ENCODE results near the gene SLC2A10.

The SLC2A10 gene

GRCh38 chr20:46742669-46743045 is 33.2 kb downstream of the SLC2A10 start (continued):
- no peak for TF ChIP-seq ZNF202 (tag by site-specific recombination; IDR thresholded peaks at IDR 0.05; ENCODE audit: borderline replicate concordance)
- TF ChIP-seq, protein P1, sequence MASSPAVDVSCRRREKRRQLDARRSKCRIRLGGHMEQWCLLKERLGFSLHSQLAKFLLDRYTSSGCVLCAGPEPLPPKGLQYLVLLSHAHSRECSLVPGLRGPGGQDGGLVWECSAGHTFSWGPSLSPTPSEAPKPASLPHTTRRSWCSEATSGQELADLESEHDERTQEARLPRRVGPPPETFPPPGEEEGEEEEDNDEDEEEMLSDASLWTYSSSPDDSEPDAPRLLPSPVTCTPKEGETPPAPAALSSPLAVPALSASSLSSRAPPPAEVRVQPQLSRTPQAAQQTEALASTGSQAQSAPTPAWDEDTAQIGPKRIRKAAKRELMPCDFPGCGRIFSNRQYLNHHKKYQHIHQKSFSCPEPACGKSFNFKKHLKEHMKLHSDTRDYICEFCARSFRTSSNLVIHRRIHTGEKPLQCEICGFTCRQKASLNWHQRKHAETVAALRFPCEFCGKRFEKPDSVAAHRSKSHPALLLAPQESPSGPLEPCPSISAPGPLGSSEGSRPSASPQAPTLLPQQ (tag by site-specific recombination; IDR thresholded peaks at IDR 0.05): no peak
- no peak for TF ChIP-seq KLF16 (tag by site-specific recombination; IDR thresholded peaks at IDR 0.05)
- no peak for TF ChIP-seq ZNF654 (tag by site-specific recombination; IDR thresholded peaks at IDR 0.05; ENCODE audit: low read depth)
- TF ChIP-seq ZNF843 (tag by site-specific recombination; IDR thresholded peaks at IDR 0.05): no peak
- no peak for TF ChIP-seq ZNF513 (tag by site-specific recombination; IDR thresholded peaks at IDR 0.05)
- TF ChIP-seq KLF1 (tag by site-specific recombination; IDR thresholded peaks at IDR 0.05): no peak
- no peak for TF ChIP-seq ZNF621 (tag by site-specific recombination; IDR thresholded peaks at IDR 0.05)
- TF ChIP-seq, protein P2, sequence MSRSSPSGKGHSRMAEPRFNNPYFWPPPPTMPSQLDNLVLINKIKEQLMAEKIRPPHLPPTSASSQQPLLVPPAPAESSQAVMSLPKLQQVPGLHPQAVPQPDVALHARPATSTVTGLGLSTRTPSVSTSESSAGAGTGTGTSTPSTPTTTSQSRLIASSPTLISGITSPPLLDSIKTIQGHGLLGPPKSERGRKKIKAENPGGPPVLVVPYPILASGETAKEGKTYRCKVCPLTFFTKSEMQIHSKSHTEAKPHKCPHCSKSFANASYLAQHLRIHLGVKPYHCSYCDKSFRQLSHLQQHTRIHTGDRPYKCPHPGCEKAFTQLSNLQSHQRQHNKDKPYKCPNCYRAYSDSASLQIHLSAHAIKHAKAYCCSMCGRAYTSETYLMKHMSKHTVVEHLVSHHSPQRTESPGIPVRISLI (tag by site-specific recombination; IDR thresholded peaks at IDR 0.05): no peak
- no peak for TF ChIP-seq ZNF157 (tag by site-specific recombination; IDR thresholded peaks at IDR 0.05)
- TF ChIP-seq BCL6B (tag by site-specific recombination; IDR thresholded peaks at IDR 0.05): no peak
- TF ChIP-seq ZSCAN23 (tag by site-specific recombination; IDR thresholded peaks at IDR 0.05): no peak

- H3K9me3 ChIP-seq (ENCODE audit: control insufficient read depth, insufficient read depth, low read depth, low read length): no peaks in the 10 kb centered on the region
- ChIA-PET POLR2A (no interaction called here), CTCF (no interaction called here)
- no peak overlapping the region for H3K27ac ChIP-seq (ENCODE audit: extremely low read depth, low read depth, low read length)
- H3K4me3 ChIP-seq (ENCODE audit: low read depth, low read length): no peak overlapping the region
- no peaks in the 10 kb centered on the region for H3K4me1 ChIP-seq (ENCODE audit: control insufficient read depth, insufficient read depth, low read length)
- TF ChIP-seq BCL11A (tag by site-specific recombination; IDR thresholded peaks at IDR 0.05; ENCODE audit: low read depth): no peak
- no peak for TF ChIP-seq ZNF223 (tag by site-specific recombination; IDR thresholded peaks at IDR 0.05)
- TF ChIP-seq, protein P3, sequence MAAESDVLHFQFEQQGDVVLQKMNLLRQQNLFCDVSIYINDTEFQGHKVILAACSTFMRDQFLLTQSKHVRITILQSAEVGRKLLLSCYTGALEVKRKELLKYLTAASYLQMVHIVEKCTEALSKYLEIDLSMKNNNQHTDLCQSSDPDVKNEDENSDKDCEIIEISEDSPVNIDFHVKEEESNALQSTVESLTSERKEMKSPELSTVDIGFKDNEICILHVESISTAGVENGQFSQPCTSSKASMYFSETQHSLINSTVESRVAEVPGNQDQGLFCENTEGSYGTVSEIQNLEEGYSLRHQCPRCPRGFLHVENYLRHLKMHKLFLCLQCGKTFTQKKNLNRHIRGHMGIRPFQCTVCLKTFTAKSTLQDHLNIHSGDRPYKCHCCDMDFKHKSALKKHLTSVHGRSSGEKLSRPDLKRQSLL (tag by site-specific recombination; IDR thresholded peaks at IDR 0.05): no peak
- TF ChIP-seq YY2 (tag by site-specific recombination; IDR thresholded peaks at IDR 0.05): no peak
- TF ChIP-seq ZNF138 (tag by site-specific recombination; IDR thresholded peaks at IDR 0.05; ENCODE audit: borderline replicate concordance): no peak
- TF ChIP-seq PRDM10 (tag by site-specific recombination; IDR thresholded peaks at IDR 0.05): no peak
- no peak for TF ChIP-seq KLF17 (tag by site-specific recombination; IDR thresholded peaks at IDR 0.05)
- TF ChIP-seq ZFP69B (tag by site-specific recombination; IDR thresholded peaks at IDR 0.05): no peak
- TF ChIP-seq, protein P4, sequence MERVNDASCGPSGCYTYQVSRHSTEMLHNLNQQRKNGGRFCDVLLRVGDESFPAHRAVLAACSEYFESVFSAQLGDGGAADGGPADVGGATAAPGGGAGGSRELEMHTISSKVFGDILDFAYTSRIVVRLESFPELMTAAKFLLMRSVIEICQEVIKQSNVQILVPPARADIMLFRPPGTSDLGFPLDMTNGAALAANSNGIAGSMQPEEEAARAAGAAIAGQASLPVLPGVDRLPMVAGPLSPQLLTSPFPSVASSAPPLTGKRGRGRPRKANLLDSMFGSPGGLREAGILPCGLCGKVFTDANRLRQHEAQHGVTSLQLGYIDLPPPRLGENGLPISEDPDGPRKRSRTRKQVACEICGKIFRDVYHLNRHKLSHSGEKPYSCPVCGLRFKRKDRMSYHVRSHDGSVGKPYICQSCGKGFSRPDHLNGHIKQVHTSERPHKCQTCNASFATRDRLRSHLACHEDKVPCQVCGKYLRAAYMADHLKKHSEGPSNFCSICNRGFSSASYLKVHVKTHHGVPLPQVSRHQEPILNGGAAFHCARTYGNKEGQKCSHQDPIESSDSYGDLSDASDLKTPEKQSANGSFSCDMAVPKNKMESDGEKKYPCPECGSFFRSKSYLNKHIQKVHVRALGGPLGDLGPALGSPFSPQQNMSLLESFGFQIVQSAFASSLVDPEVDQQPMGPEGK (tag by site-specific recombination; IDR thresholded peaks at IDR 0.05): no peak
- TF ChIP-seq ZNF473 (tag by site-specific recombination; IDR thresholded peaks at IDR 0.05): no peak
- no peak for TF ChIP-seq ZNF211 (tag by site-specific recombination; IDR thresholded peaks at IDR 0.05; ENCODE audit: low read depth)
- no peaks in the 10 kb centered on the region for H3K36me3 ChIP-seq (ENCODE audit: control insufficient read depth in 2 of 2, insufficient read depth in 1 of 2, low read length in 2 of 2)
Observed at GRCh38 chr20:46743088-46743487, 33.6 kb downstream of the SLC2A10 start.
